OCI-LY7 (cell line): ENCODE results near the gene FBXL17. TPM values are rescaled to one million over a fixed set of nuclear protein-coding genes. Genes with fewer than 3 reads are reported as not detected.

Source experiments
- BruUV-seq: library from RNA; stranded (reverse); fragments of 400-500 nt; replicated peaks from 2 replicates; lab custom pipeline; 2021; lab: Mats Ljungman, UMichigan
- CTCF ChIA-PET: fragments of 300-600 bp; sonication (Branson Sonifier 250); formaldehyde crosslinking; loops from one replicate; lab custom pipeline; 2022; ENCODE audit warnings: antibody characterized with exemption; ENCODE audit not compliant: unreplicated experiment; lab: Charles Lee
- POLR2A ChIA-PET: fragments of 300-600 bp; sonication (Branson Sonifier 250); formaldehyde crosslinking; loops from one replicate; lab custom pipeline; 2022; ENCODE audit warnings: antibody characterized with exemption; lab: Charles Lee
- DNase-seq: peaks from one replicate; pipeline ENCODE4 v3.0.0-alpha.2; 2015; ENCODE audit warnings: low spot score
- H2AFZ ChIP-seq: fragments of 200-600 bp; sonication (generic), shearing (Covaris generic); 2 replicates; pipeline ENCODE4 v1.6.1; 2014; ENCODE audit warnings: mild to moderate bottlenecking, antibody characterized with exemption, low read length, moderate library complexity
- H3K27ac ChIP-seq: fragments of 200-600 bp; sonication (generic); 2 replicates; pipeline ENCODE4 v1.5.1; 2014; ENCODE audit warnings: mixed run types, low read depth, mild to moderate bottlenecking, moderate library complexity, low read length, inconsistent platforms; ENCODE audit not compliant: poor library complexity, severe bottlenecking
- H3K36me3 ChIP-seq: fragments of 200-600 bp; sonication (generic); 2 replicates; pipeline ENCODE4 v1.6.1; 2014; ENCODE audit warnings: mild to moderate bottlenecking, antibody characterized with exemption, low read length, moderate library complexity, mixed read lengths; ENCODE audit not compliant: insufficient read depth
- H3K4me1 ChIP-seq: fragments of 200-600 bp; sonication (generic); 2 replicates; pipeline ENCODE4 v1.5.1; 2014; ENCODE audit warnings: mild to moderate bottlenecking, low read length; ENCODE audit not compliant: insufficient read depth, poor library complexity, severe bottlenecking
- H3K4me2 ChIP-seq: fragments of 200-600 bp; sonication (generic); 2 replicates; pipeline ENCODE4 v1.6.1; 2014; ENCODE audit warnings: mild to moderate bottlenecking, low read length
- H3K4me3 ChIP-seq: fragments of 200-600 bp; sonication (generic); 2 replicates; pipeline ENCODE4 v1.5.1; 2014; ENCODE audit warnings: mild to moderate bottlenecking, low read depth, low read length; ENCODE audit not compliant: poor library complexity, severe bottlenecking
- H3K79me2 ChIP-seq: fragments of 200-600 bp; sonication (generic); 2 replicates; pipeline ENCODE4 v1.6.1; 2016; ENCODE audit warnings: low read depth, mild to moderate bottlenecking, low read length, moderate library complexity, mixed read lengths; ENCODE audit not compliant: insufficient read depth
- H3K9me2 ChIP-seq: fragments of 200-600 bp; sonication (generic); 2 replicates; pipeline ENCODE4 v1.6.1; 2016; ENCODE audit warnings: mild to moderate bottlenecking, low read length, mixed read lengths; ENCODE audit not compliant: insufficient read depth
- H3K9me3 ChIP-seq: fragments of 200-600 bp; sonication (generic); 2 replicates; pipeline ENCODE4 v1.6.1; 2014; ENCODE audit warnings: mild to moderate bottlenecking, mixed run types, low read length, mixed read lengths
- H4K20me1 ChIP-seq: fragments of 200-600 bp; sonication (generic); 2 replicates; pipeline ENCODE4 v1.6.1; 2014; ENCODE audit warnings: mild to moderate bottlenecking, antibody characterized with exemption, low read length, moderate library complexity, mixed read lengths; ENCODE audit not compliant: insufficient read depth
- EZH2phosphoT487 ChIP-seq: fragments of 200-600 bp; sonication (generic); IDR thresholded peaks from 2 replicates; pipeline ENCODE4 v1.6.1; 2018; ENCODE audit warnings: low read depth, borderline replicate concordance, mild to moderate bottlenecking, mixed run types, antibody characterized with exemption, low read length, moderate library complexity, mixed read lengths
- intact Hi-C: fragments of 100-400 bp; cut with micrococcal nuclease; formaldehyde crosslinking; loops from one replicate; pipeline ENCODE4 v1.10.0; 2022; ENCODE audit not compliant: unreplicated experiment
- total RNA-seq, 2 experiments: library from RNA; depleted of rRNA in 1 of 2; stranded (reverse); fragments of >200 nt in 1 of 2; shearing (Covaris generic) in 1 of 2; gene quantifications; 2 replicates each; pipeline ENCODE4 v1.2.3, GENCODE V29; 2014 to 2022
- TF ChIP-seq, protein P1 (sequence below): fragments of 200-600 bp; sonication (generic); conservative IDR thresholded peaks from 2 replicates; pipeline ENCODE4 v1.5.1; 2014; ENCODE audit warnings: mild to moderate bottlenecking, antibody characterized with exemption, low read length, moderate library complexity, mixed read lengths

Gene FBXL17
- total RNA-seq, 2 experiments from 2014 or later, result 10.2 to 21.6 TPM

- no peak overlapping the region for H3K4me3 ChIP-seq
- no peaks in the 10 kb centered on the region for H3K9me3 ChIP-seq
- no peaks in the 10 kb centered on the region for H4K20me1 ChIP-seq
- ChIA-PET POLR2A (interaction anchor here (0.7 kb wide), 2 partner anchors 19 to 68 kb away, joined by 3 read pairs; no protein-coding TSS in a partner anchor), CTCF (no interaction called here)
- no peak overlapping the region for H3K4me2 ChIP-seq
- intact Hi-C loops, result no loop called here
- no TSS peak for BruUV-seq
- no peaks in the 10 kb centered on the region; the same call in 1 of the 2 replicates for H3K9me2 ChIP-seq
- H3K4me1 ChIP-seq, result no peaks in the 10 kb centered on the region
- H3K36me3 ChIP-seq, result no peaks in the 10 kb centered on the region
- no peak overlapping the region for H3K27ac ChIP-seq
- no peak for TF ChIP-seq EZH2phosphoT487
- TF ChIP-seq, protein P1, sequence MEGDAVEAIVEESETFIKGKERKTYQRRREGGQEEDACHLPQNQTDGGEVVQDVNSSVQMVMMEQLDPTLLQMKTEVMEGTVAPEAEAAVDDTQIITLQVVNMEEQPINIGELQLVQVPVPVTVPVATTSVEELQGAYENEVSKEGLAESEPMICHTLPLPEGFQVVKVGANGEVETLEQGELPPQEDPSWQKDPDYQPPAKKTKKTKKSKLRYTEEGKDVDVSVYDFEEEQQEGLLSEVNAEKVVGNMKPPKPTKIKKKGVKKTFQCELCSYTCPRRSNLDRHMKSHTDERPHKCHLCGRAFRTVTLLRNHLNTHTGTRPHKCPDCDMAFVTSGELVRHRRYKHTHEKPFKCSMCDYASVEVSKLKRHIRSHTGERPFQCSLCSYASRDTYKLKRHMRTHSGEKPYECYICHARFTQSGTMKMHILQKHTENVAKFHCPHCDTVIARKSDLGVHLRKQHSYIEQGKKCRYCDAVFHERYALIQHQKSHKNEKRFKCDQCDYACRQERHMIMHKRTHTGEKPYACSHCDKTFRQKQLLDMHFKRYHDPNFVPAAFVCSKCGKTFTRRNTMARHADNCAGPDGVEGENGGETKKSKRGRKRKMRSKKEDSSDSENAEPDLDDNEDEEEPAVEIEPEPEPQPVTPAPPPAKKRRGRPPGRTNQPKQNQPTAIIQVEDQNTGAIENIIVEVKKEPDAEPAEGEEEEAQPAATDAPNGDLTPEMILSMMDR, result no peak
- DNase-seq, result no peak
- H2AFZ ChIP-seq, result no peak overlapping the region
- H3K79me2 ChIP-seq, result no peaks in the 10 kb centered on the region
Measured at GRCh38 chr5:108006791-108007190, 375.1 kb downstream of the FBXL17 start.

GRCh38 chr5:108003178-108003577 is 378.7 kb downstream of the FBXL17 start:
- Histone ChIP-seq H4K20me1 (no peaks in the 10 kb centered on the region), H3K4me1 (no peaks in the 10 kb centered on the region), H3K4me2 (no peak overlapping the region), H3K79me2 (no peaks in the 10 kb centered on the region), H3K27ac (no peak overlapping the region), H3K4me3 (no peak overlapping the region), H3K36me3 (no peaks in the 10 kb centered on the region), H3K9me2 (no peaks in the 10 kb centered on the region; the same call in 1 of the 2 replicates), H2AFZ (no peak overlapping the region), H3K9me3 (no peaks in the 10 kb centered on the region)
- DNase-seq, result peak; percentile 13
- no peak for TF ChIP-seq EZH2phosphoT487
- intact Hi-C loops, result no loop called here
- no TSS peak for BruUV-seq
- CTCF ChIA-PET, result no interaction called here
- POLR2A ChIA-PET, result no interaction called here

GRCh38 chr5:108001222-108001621 is 380.7 kb downstream of the FBXL17 start:
- TF ChIP-seq, protein P1, result no peak
- TF ChIP-seq EZH2phosphoT487, result no peak
- DNase-seq, result no peak
- Histone ChIP-seq H3K9me2 (no peaks in the 10 kb centered on the region; the same call in 1 of the 2 replicates), H3K27ac (no peak overlapping the region), H3K4me2 (no peak overlapping the region), H3K4me3 (no peak overlapping the region), H4K20me1 (no peaks in the 10 kb centered on the region), H3K9me3 (no peaks in the 10 kb centered on the region), H2AFZ (no peak overlapping the region), H3K79me2 (no peaks in the 10 kb centered on the region), H3K36me3 (no peaks in the 10 kb centered on the region), H3K4me1 (no peaks in the 10 kb centered on the region)
- BruUV-seq, result no TSS peak
- ChIA-PET POLR2A (no interaction called here), CTCF (no interaction called here)
- intact Hi-C loops, result no loop called here
